HG03139 (cell line): Measurements from ENCODE around the gene ANTXR1.

Experiments
- ATAC-seq: cut with Tn5 transposase; IDR thresholded peaks from one replicate; pipeline ENCODE4 v1.9.1; 2021; ENCODE audit not compliant: unreplicated experiment

The ANTXR1 gene

DNA sequence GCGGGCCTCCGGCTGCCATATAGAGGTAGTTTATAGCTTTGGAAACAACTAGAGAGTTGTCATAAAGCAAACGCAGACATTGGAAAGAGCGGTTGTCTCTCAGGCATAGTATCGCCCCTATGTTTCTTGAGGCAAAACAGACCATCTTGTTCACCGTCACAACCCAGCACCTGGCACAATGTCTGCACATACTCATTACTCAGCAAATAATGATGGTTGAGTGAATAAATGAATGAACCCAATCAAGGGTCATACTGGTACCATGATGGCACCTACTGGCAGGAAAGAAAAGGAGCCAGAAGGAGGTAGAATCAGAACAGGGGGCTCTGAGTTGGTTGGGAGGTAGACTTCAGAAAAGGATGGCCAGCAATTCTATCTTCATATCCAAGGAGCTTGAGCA, 118.5 kb downstream of the ANTXR1 start:
- no peak for ATAC-seq

DNA sequence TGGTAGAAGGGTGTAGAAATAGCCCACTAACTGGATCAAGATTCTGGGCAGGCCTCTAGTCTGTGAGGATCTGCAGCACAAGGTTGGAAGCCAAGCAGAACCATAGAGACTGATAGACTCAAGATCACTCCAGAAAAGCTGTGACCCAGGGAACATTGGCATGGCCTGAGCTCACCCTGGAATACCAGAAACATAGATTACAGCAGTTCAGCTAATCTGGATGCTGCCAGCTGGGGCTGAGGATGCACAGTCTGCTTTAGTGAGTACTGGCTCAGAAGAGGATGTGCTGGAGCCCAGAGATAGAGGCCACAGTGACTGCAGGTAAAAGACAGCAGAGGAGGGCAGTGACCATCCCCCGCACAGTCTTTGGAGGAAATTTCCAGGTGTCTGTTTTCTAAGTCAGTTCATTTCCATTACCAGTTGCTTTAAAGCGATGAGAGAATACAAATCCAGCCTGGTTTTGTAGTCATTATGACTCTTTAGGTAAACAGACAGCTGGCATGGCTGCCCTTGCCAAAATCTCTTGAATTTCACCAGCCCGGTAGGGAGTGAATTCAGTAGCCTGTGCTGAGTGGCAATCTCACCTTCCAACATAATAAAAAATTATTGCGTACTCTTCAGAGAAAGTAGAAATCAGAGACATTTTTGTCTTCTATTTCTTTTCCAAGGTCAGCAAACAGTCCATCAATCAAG, 119.2 kb downstream of the ANTXR1 start:
- no peak for ATAC-seq

- no peak for ATAC-seq
Observed at GRCh38 chr2:69132960-69133590, 120.1 kb downstream of the ANTXR1 start.

GRCh38 chr2:69133898-69134297, 120.9 kb downstream of the ANTXR1 start:
- no peak for ATAC-seq

GRCh38 chr2:69134306-69134945, 121.4 kb downstream of the ANTXR1 start:
- no peak for ATAC-seq

DNA sequence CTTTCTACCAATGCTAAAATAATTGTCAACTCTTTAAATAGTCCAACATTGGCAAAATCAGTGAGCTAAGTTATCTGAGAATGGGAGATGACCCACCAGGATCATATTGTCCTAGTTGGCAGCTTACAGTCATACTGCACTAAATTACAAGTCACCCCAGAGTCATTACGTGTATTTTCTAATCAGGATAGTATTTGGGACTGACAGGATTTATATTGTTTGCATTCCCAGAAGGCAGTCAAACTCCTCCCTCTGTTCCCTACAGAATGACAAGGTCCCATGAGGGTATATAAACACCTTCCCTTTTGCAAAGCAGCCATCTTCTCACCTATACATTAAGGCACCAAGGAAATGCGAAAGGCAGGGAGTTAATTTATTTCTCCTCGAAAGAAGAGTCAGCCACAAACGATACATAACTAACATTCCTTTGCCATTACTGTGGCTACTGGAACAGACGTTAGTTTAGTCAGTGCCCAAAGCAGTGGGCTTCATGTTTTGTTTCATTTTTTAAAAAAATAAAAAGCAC, 125.3 kb downstream of the ANTXR1 start:
- ATAC-seq: no peak

DNA sequence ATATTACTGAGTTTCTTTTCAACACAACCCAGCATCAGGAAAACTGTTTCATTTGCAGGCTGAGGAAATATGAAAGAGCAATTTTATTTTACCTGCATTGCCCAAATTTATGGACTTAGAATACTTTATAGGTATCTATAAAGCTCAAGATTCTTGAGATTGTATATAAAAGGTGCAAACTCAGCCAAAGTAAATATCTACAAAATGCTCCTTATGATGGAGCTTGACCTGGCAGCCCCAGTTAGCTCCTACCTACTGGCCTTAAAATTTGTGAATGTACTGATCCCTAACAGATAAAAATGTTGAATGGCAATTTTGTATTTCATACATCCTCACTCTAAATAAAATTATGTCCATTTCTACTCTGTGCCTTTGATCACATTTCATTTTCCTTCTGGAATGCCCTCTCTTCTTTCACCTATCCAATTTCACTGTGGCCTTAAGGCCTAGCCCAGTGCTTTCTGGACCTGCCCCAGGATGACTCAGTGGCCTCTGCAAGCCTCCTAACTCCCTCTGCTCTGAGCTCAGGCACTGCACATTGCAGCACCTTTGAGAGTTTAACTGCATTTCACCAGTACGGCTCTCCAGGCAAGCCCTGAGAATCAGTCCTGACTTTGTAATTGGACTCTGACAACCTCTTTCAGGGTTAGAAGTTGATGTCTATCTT, 125.9 kb downstream of the ANTXR1 start:
- no peak for ATAC-seq

GRCh38 chr2:69139778-69140670, 127.0 kb downstream of the ANTXR1 start:
- ATAC-seq: no peak

- no peak for ATAC-seq
Observed at GRCh38 chr2:69141061-69141460, 128.1 kb downstream of the ANTXR1 start.

- ATAC-seq: no peak
Observed at GRCh38 chr2:69143748-69144360, 130.9 kb downstream of the ANTXR1 start.

DNA sequence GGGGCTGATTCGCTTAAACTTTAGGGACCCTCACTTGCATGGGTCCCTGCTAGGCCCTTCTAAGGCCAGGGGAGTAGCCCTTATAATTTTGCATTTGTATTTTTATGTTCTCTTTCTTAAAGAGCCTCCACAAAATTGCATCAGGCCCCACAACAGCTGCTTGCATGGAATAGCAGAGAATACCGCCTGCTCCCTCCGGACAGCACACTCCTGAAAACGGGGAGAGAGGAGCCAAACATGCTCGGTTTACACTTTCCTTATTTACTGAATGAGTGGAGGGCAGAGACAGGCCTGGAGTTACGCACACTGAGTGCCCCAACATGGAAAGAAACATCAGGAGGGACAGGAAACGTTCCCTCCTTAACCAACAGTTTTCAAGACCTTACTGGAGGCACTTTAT, 132.2 kb downstream of the ANTXR1 start:
- no peak for ATAC-seq

GRCh38 chr2:69147841-69148533, 135.0 kb downstream of the ANTXR1 start:
- ATAC-seq: no peak

GRCh38 chr2:69149631-69150215, 136.7 kb downstream of the ANTXR1 start:
- ATAC-seq: no peak

DNA sequence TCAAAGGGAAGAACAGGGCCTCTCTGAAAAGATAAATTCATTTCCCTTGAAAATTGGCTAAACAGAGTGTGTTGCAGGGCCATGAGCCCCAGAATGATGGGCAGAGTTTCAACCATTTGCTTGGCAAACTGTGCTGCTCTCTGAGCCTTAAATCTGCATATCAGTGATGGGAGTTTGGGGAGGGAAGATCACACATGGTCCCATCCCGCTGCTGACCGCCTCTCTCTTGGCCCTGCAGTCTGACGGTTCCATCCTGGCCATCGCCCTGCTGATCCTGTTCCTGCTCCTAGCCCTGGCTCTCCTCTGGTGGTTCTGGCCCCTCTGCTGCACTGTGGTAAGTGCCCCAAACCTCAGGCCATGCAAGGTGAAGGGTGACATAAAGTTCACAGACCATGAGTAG, 139.0 kb downstream of the ANTXR1 start:
- ATAC-seq: no peak

- ATAC-seq: no peak
Observed at GRCh38 chr2:69152847-69153583, 140.0 kb downstream of the ANTXR1 start.

GRCh38 chr2:69154106-69154505, 141.1 kb downstream of the ANTXR1 start:
- ATAC-seq: no peak

- no peak for ATAC-seq
Observed at GRCh38 chr2:69156624-69157023, 143.6 kb downstream of the ANTXR1 start.

DNA sequence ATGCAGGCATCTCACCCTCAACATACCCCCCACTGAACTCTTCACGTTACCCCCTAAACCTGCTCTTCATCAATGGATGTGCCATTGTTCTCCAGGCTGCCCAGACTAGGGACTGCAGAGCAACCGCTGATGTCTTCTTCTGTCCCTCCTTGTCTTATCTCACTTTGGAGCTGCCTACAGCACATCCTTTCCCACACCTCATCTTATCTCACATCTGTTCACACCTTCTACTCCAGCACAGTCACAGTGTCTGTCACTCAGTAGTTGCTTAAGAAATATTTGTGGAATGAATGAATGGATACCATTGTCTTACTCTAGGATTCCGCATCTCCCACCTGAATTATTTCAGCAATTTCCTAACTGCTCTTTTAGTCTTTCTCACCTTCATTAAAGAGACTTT, 144.5 kb downstream of the ANTXR1 start:
- no peak for ATAC-seq

GRCh38 chr2:69159986-69160385, 147.0 kb downstream of the ANTXR1 start:
- no peak for ATAC-seq
